Cardiac septum (tissue), 1 donor: ENCODE data around the gene RAB27A. TPM values are rescaled to one million over a fixed set of nuclear protein-coding genes. Genes with fewer than 3 reads are reported as not detected.

Experiments
- DNase-seq: peaks from one replicate; pipeline ENCODE4 v3.0.0-alpha.2; 2020; ENCODE audit warnings: low spot score
- intact Hi-C: fragments of 100-400 bp; cut with DNase I; formaldehyde crosslinking; loops from one replicate; pipeline ENCODE4 v1.14.0; 2022
- total RNA-seq: library from RNA; stranded (reverse); fragmentation: NEBNext Ultra II Directional; extraction: Animal tissue kit (Norgen Biotek cat#: 25700); gene quantifications from one replicate; pipeline ENCODE4 v1.2.1, GENCODE V29; 2021
- donor health status: DM: no; HTN: no; CAD: no.

RAB27A gene
- total RNA-seq, 1 donor from 2014 or later, result 7.1 TPM

- intact Hi-C loops, result no loop called here
- DNase-seq, result no peak
These were observed 103.3 kb downstream of the RAB27A start for GRCh38 chr15:55186331-55186730.

- intact Hi-C loops, result no loop called here
- no peak for DNase-seq
These were observed 105.9 kb downstream of the RAB27A start for GRCh38 chr15:55183679-55184078.

- intact Hi-C loops, result no loop called here
- no peak for DNase-seq
These were observed 110.5 kb downstream of the RAB27A start for GRCh38 chr15:55179141-55179540.

GRCh38 chr15:55170361-55170760 lies 119.3 kb downstream of the RAB27A start:
- intact Hi-C loops, result no loop called here

GRCh38 chr15:55168350-55168974 lies 121.2 kb downstream of the RAB27A start:
- DNase-seq, result no peak
- intact Hi-C loops, result no loop called here

More at GRCh38 chr15:55170361-55170760, 119.3 kb downstream of the RAB27A start:
- DNase-seq, result no peak

- no peak for DNase-seq
- intact Hi-C loops, result no loop called here
These were observed 125.3 kb downstream of the RAB27A start for GRCh38 chr15:55164284-55164683.

Other genes with a start within 250 kb of the RAB27A start
- 38.4 TPM for gene RSL24D1, start 92.9 kb downstream of the RAB27A start, total RNA-seq
- 7.4 TPM for gene PIGBOS1, start 29.3 kb upstream of the RAB27A start, total RNA-seq
- gene PIGB, start 29.4 kb upstream of the RAB27A start, total RNA-seq, result 4.7 TPM
- gene CCPG1, start 118.5 kb upstream of the RAB27A start, total RNA-seq, result 83.3 TPM
- 3.2 TPM for gene PIERCE2, start 118.7 kb upstream of the RAB27A start, total RNA-seq
- gene DNAAF4, start 218.4 kb upstream of the RAB27A start, total RNA-seq, result 0.32 TPM